HG02678 (cell line): ENCODE data around the gene NDFIP1.

ENCODE experiments used
- ATAC-seq: cut with Tn5 transposase; IDR thresholded peaks from one replicate; pipeline ENCODE4 v1.9.1; 2021; ENCODE audit warnings: mild to moderate bottlenecking, moderate library complexity; ENCODE audit not compliant: unreplicated experiment

The NDFIP1 gene

DNA sequence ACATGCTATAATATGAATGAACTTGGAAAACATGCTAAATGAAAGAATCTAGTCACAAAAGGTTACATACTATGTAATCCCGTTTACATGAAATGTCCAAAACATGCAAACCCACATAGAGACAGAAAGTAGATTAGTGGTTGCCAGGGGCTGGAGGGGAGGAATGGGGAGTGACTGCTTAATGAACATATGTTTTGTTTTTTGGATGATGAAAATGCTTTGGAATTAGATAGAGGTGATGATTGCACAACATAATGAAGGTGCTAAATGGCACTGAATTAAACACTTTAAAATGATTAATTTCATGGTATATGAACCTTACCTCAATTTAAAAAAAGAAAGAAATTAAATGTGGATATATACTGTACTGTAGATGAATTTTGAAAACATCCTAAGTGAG, 17.6 kb upstream of the NDFIP1 start:
- ATAC-seq: no peak

DNA sequence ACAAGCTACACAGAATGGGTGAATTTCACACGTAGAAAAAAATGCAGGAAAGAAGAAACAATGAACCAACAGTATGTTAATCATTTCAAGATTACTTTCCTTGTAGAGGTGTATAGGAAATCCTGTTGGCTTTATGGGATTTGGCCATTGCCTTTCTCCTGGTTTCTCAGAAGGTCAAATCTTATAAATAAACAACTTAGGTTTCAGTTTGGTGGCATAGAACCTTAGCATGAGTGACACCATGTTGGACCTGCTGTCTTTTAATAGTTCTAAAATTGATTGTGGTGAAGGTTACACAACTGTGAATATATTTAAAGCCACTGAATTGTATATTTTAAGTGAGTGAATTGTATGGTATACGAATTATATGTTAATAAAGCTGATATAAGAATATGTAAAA, 16.7 kb upstream of the NDFIP1 start:
- no peak for ATAC-seq

DNA sequence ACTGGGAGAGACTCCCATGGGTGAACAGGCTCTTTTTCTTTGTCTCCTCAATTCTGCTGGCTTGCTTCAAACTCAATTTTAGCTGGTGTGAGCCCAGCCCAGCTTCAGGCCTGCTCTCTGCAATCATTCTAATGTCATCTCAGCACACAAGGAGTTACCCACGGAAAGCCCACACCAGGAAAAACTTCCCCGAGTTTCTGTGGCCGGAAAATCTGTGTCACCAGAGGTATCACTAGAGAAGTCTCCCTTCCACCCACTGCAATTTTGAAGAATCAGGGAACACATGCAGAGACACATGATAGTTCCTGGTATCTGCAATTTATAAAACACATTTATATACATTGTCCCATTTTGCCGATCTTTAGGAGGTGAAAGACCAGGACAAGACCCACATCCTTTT, 13.5 kb upstream of the NDFIP1 start:
- no peak for ATAC-seq

DNA sequence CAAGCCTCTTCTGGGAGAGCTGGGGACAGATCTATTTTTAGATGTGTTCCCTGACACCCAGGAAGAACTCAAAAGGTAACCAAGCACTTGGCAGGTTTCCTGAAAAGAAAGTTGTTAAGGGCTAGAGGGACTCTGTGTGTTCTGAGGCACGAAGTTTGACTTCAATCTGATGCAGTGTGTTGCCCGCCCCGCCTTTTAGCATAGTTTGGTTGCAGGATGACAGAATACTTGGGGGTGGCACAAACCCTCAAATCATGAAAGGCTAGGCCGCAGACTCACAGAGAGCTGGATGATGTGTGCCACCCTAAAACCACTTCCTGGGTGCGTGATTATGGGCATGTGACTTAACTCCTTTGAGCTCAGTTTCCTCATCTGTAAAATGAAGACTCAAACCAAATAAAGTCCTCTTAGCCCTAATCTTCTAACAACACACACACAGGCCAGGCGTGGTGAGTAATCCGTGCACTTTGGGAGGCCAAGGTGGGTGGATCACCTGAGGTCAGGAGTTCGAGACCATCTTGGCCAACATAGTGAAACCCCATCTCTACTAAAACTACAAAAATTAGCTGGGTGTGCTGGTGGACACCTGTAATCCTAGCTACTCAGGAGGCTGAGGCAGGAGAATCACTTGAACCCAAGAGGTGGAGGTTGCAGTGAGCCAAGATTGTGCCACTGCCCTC, 12.8 kb upstream of the NDFIP1 start:
- no peak for ATAC-seq

DNA sequence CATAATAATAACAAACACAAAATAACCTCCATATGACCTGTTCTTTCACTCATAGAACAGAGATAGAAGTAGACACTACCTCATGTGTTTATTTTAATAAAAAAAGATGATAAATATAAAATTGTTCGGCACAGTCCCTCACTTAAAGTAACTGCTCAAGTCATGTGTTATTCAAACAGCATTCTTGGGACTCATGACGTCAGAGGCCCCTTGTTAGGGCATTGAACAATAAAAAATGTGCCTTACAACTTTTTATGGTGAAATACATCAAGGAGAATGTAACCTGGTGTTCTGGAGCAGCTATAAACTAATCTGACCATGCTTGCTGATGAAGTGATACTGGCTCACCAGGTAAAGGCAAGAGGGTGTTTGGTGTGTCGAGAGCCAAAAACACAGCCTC, 12.2 kb upstream of the NDFIP1 start:
- no peak for ATAC-seq

DNA sequence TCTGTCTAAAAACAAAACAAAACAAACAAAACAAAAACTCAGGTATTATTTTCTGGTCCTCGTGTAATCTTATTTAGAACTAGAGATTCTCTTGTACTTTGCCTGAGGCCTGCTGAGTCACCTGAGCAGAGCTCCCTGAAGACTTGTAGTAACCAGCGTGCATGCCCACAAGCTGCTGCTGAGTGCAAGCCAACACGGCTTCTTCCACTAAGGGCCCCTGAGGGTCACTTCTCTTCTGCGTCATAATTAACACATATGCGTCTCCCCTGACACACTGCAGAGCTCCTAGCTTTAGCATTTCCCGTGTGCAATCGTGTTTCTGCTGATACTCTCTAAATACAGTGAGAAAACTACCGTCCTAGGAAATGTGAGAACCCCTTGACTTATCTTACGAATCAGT, 10.9 kb upstream of the NDFIP1 start:
- ATAC-seq: no peak

DNA sequence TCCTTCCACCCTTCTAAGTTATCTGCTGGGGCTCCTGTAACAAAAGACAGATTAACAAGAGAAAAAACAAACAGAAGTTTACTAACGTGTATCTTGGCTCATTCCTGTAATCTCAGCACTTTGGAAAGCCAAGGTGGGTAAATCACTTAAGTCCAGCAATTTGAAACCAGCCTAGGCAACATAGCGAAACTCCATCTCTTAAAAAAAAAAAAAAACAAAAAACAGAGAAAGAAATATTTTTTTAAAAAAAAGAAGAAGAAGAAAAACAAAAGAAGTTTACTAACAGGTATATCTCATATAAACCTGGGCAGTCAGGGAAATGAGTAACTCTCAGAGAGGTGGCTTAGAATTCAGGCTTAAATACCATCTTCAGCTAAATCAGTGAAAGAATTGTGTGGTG, 10.3 kb upstream of the NDFIP1 start:
- no peak for ATAC-seq

DNA sequence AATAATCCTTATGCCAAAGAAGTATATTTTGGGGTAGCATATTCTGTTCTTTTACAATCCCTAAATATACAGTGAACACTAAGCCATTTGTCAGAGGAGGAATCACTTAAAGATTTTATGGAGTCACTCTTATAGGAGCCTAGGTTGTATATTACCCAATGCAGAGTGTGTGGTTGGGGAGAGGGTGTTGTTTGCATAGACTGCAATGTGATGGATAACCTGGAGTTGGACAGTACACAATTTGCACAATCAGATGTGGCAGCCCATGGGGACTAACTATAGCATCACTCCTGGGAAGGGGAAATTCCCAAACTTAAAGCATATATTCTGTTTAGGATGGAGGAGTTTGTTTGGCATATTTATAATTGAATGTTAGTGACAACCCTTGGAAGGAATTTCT, 9.6 kb upstream of the NDFIP1 start:
- no peak for ATAC-seq

DNA sequence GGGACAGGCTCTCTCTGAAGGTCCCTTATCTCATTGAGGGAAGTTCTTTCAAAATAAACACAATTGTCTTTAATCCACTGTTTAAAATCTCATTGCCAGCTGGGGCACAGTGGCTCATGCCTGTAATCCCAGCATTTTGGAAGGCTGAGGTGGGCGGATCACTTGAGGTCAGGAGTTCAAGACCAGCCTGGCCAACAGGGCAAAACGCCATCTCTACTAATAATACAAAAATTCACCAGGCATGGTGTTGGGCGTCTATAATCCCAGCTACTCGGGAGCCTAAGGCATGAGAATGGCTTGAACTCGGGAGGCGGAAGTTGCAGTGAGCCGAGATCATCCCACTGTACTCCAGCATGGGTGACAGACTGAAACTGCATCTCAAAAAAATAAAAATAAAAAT, 8.3 kb upstream of the NDFIP1 start:
- no peak for ATAC-seq

DNA sequence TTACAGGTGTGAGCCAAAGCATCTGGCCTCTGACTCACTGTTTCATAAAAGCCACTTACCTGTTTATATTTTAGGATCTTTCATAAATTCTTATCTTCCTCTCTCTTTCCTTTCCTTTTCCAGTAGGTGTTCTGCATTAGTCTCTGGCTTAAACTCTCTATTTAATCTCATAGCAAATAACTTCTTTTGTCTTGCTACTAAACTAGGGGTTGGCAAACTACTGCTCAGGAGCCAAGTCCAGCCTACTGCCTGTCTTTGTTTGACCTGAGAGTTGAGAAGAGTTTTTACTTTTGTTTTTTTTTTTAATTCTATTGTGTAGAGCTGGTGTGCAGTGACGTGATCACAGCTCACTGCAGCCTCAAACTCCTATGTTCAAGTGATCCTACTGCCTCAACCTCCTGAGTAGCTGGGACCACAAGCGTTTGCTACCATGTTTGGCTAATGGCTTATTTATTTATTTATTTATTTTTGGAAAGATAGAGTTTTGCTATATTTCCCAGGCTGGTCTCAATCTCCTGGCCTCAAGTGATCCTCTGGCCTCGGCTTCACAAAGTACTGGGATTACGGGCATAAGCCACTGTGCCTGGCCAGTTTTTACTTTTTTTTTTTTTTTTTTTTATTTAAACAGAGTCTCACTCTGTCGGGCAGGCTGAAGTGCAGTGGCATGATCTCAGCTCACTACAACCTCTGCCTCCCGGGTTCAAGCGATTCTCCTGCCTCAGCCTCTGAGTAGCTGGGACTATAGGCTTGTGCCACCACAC, 5.4 kb upstream of the NDFIP1 start:
- no peak for ATAC-seq

DNA sequence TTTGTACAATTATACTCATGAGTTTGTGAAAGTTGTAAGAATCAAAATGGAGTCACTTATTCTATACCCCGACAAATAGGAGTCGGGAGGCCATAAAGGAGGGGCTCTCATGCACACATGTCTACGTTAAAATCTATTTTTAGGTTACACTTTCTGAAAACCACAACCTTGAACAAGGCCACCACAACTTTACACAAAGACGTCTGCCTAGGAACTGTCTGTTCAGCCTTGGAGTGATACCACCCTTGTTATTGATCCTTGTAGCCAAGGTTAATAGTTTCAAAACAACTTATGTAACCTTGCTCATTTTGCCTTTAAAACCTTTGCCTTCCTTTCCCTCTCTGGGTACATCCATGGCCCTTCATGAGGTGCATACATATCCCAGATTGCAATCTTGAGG, 4.1 kb upstream of the NDFIP1 start:
- ATAC-seq: no peak

DNA sequence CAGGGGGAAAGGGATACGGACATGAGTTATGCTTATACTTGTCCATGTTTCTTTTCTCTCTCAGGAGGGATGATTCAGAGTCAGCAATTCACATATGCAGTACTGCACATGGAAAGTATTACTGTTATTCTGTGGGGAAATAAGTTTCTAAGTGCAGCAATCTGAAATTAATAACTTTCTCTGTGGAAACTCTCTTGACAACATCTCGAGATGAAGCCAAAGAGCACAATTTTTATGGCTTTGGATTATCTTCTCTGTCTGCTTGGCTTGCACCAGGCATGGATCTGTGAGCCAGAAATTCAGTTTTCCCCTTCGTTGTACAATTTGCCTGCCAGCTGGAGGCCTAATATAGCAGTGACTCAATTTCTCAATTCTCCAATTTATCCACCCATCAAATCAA, 2.5 kb upstream of the NDFIP1 start:
- no peak for ATAC-seq

DNA sequence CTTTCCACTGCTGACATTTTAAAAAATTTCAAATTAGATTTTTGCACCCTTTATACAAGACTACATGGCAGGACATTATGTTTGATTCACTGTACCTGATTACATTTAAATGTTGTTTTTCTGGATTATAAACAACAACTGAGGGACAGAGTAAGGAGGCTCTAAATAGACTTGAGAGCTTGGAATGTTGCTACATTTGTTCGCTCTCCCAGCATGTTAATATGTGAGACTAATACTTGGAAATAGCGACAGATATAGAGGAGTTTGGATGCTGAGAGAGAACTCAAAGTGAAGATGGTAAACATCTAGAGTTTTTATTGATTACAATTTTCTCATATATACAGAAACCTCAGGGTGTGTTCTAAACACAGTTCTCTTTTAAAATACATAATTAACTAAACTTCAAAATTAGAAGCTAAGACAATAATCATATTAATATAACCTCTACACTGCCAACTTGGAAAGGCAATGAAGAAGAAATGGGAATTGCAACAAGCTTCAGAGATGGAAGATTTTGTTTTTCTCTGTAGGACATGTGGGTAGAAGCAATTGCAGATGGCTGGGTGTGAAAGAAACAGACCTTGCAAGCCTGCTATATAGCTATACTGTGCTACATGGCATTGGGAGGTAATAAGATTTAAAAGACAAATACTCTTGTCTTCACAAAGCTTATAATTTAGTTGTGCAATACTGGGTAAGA, 1.4 kb upstream of the NDFIP1 start:
- no peak for ATAC-seq

DNA sequence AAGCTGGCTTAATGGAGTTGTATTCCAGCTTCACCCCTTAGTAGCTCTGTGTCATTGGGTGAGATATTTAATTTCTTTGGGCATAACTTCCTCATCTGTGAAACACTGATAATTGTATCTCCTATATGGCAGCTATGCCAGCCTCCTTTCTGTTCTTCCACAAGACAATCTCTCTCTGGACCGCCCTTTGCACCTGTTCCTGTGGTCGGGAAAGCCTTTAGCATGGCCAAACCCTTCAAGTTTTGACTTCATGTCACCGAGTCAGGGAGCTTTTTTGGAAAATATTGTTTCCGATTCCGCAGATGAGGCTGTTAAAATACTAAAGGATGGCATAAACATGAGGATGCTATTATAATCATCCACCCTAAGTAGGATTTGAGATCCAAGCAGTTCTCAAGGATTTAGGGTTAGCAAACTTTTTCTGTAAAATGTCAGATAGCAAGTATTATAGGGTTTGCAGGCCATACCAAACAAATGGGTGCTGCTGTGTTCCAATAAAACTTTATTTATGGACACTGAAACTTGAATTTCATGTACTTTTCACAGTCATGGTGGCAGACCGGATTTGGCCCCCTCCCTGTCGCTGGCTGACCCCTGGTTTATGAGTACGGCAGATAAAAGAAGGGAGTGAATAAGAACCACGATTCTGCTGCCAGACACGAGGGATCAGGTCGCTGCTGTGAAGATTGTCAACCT, 695 bp upstream of the NDFIP1 start:
- no peak for ATAC-seq

DNA sequence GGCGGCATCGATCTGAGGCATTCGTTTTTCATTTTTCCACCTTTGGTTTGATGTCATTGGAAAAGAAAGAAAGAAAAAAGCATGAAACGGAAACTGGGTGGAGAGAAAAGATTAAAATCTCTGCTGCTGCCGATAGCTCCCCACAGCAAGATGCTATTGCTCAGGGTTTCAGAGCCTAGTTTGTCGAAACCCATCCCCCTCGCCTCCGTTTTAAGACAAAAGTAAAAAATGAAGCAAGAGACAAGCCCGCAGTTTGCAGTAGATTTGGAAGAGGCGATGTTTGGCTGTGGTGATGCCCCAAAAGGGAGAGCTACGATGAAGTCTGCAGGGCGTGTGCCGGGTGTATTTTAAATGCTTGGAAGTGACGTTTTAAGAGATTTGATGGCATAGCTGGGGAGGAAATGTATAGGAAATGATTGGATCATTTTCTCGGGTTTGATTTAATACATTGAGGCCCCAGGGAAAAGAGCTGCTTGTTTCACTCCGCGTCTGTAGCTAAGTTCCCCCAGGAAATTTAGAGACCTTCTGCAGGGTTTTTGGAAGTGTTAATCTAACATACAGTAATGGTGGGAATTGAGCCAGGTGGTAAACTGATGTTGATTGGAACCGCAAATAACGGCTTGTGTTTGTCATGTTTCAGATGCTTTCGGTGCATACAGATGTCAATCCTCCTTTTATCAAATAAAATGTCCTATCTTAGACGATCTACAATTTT, 909 bp downstream of the NDFIP1 start:
- no peak for ATAC-seq

DNA sequence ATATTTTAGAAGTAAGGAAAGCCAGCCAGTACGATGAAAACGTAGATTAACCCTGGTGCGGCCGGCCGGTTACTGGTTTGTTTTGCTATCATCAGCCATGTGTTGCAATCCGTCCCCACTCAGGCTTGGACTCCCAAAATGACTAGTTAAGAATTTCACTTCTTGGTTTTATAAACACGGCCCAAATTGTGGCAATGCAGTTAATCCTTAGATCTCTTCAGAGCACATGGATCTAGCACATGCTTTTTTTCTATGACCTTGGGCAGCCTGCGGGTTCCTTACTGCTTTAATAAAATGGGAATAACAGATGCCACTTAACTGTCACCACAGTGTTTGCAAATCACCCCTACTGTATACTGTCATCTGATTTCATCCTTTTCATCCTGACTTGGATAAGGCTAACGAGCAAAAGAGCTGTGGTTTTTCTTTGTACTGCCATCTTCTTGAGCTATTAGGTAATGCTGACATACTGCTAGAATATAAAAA, 1.5 kb downstream of the NDFIP1 start:
- ATAC-seq: no peak

DNA sequence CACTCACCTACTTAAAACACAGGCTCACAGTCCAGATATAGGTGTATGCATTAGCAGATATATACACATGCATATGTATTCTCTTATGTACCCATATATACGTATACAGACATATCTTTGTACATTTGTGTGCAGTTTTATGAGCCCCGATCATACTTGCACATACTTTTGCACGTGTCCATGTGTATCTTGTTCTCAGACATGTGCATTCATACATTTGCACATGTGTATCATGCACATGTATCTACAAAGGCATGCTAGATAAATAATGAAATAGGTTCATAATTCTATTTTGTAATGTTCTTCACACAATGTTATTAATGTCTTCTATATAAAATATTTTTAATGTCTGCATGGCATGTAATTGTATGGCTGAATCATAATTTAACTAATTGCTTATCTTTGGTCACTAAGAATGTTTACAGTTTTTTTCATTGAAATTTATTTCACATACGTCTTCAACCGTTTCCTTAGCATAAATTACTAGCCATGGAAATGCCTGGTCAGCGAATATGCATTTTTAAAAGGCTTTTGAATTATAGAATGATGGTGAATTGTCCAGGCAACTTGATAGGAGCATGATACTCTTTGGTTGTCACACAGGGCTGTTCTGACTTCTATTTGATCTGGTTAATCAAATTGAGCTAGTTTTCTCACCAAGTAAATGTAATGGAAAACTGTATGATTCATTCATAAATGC, 2.6 kb downstream of the NDFIP1 start:
- ATAC-seq: no peak

DNA sequence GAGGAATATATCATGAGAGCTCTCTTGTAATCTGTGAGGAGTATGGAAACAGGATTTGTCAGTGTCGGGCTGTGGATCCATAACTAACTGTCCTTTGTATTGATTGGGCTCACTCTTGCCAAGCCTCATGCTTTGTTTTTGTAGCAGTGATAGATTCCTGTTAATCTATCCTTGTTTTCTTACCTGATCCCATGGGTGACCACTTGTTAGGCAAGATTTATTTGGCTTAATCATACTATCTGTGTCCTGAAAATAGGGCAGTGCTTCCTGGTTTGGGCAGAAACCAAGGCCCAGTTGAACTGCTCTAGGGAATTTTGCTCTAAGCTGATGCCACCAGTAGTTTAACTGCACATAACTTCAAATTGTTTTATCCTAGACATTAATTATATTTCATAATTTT, 6.1 kb downstream of the NDFIP1 start:
- no peak for ATAC-seq

DNA sequence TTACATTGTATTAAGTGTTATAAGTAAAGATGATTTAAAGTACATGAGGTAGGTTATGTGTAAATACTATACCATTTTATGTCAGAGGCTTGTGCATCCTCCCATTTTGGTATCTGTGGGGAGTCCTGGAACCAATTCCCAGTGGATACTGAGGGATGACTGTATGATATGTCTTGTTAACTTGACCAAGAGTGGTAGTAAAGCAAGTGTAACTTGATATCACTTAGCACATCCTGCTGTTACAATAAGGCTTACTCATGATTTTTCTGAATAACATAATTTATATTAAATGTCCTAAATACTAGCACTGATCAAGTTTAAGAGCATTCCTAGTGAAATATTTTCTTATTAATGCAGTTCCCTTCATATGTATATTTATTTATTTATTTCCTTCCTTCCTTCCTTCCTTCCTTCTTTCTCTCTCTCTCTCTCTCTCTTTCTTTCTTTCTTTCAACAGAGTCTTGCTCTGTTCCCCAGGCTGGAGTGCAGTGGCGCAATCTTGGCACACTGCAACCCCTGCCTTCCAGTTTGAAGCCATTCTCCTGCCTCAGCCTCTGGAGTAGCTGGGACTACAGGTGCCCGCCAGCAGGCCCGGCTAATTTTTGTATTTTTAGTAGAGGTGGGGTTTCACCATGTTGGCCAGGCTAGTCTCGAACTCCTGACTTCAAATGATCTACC, 7.5 kb downstream of the NDFIP1 start:
- no peak for ATAC-seq
